Gastrocnemius medialis (tissue), 4 donors: ENCODE data around the gene DYNLL1. TPM values are rescaled to one million over a fixed set of nuclear protein-coding genes. Genes with fewer than 3 reads are reported as not detected.

Experiments used
- ATAC-seq, 2 donors: fragments of 150-250 bp; one replicate each; pipeline ENCODE4 v1.9.1; 2016
- DNase-seq, 2 donors: peaks; one replicate each; pipeline ENCODE4 v3.0.0-alpha.2; 2019
- H3K27ac ChIP-seq, 4 donors: fragments of 200-600 bp; sonication (generic); 1 replicate in 1 of 4; 2 replicates in 3 of 4; pipeline ENCODE4 v1.5.1; 2016 to 2018; ENCODE audit warnings: mild to moderate bottlenecking in 2 of 4, moderate library complexity in 1 of 4
- H3K27me3 ChIP-seq, 3 donors: fragments of 200-600 bp; sonication (generic) in 2 of 3; 1 replicate in 1 of 3; 2 replicates in 2 of 3; pipeline versions ENCODE4 v1.5.1 to v1.6.0; 2016 to 2019; ENCODE audit warnings: mild to moderate bottlenecking in 1 of 3, moderate library complexity in 1 of 3
- H3K36me3 ChIP-seq, 2 donors: fragments of 200-600 bp; sonication (generic) in 1 of 2; one replicate each; pipeline ENCODE4 v1.5.1; 2017 to 2018
- H3K4me1 ChIP-seq, 2 donors: fragments of 200-600 bp; sonication (generic) in 1 of 2; one replicate each; pipeline ENCODE4 v1.5.1; 2016 to 2017; ENCODE audit warnings: mild to moderate bottlenecking in 2 of 2
- H3K4me3 ChIP-seq, 4 donors: fragments of 200-600 bp; sonication (generic) in 3 of 4; 1 replicate in 1 of 4; 2 replicates in 3 of 4; pipeline ENCODE4 v1.5.1; 2016 to 2019; ENCODE audit warnings: mild to moderate bottlenecking in 2 of 4
- H3K9me3 ChIP-seq, 3 donors: fragments of 200-600 bp; sonication (generic) in 2 of 3; 1 replicate in 1 of 3; 2 replicates in 2 of 3; pipeline ENCODE4 v1.5.1; 2016 to 2019
- POLR2A ChIP-seq, 2 donors: fragments of 450-650 bp; IDR thresholded peaks; one replicate each; pipeline ENCODE4 v1.6.1; 2017; ENCODE audit warnings: antibody characterized with exemption in 2 of 2, mild to moderate bottlenecking in 2 of 2, moderate library complexity in 2 of 2
- in situ Hi-C, 4 donors: fragments of 200-750 bp; cut with MboI; loops; one replicate each; pipeline versions ENCODE4 v1.15.0 to v1.8.0; 2017; ENCODE audit warnings: low sequenced_read_pairs in 4 of 4
- intact Hi-C: fragments of 100-400 bp; cut with DNase I; formaldehyde crosslinking; loops from one replicate; pipeline ENCODE4 v1.15.1; 2023; ENCODE audit warnings: low total_unique reads
- total RNA-seq, 4 donors: library from RNA; depleted of rRNA; stranded (reverse); fragments of >200 nt; gene quantifications; one replicate each; pipeline versions ENCODE4 v1.1.0 to v1.2.3, GENCODE V29; 2016
- TF ChIP-seq, protein P1 (sequence below), 5 experiments: fragments of 450-650 bp in 3 of 5; fragments of 200-600 bp in 2 of 5; sonication (generic) in 2 of 5; IDR thresholded peaks in 4 of 5; conservative IDR thresholded peaks in 1 of 5; 1 replicate in 4 of 5; 2 replicates in 1 of 5; pipeline ENCODE4 v1.5.1; 2016 to 2019; ENCODE audit warnings: antibody characterized with exemption in 5 of 5, mild to moderate bottlenecking in 3 of 5, moderate library complexity in 3 of 5

The DYNLL1 gene
- total RNA-seq, 4 donors from 2014 or later, result 16.7 to 45.0 (median 32.6) TPM

DNA sequence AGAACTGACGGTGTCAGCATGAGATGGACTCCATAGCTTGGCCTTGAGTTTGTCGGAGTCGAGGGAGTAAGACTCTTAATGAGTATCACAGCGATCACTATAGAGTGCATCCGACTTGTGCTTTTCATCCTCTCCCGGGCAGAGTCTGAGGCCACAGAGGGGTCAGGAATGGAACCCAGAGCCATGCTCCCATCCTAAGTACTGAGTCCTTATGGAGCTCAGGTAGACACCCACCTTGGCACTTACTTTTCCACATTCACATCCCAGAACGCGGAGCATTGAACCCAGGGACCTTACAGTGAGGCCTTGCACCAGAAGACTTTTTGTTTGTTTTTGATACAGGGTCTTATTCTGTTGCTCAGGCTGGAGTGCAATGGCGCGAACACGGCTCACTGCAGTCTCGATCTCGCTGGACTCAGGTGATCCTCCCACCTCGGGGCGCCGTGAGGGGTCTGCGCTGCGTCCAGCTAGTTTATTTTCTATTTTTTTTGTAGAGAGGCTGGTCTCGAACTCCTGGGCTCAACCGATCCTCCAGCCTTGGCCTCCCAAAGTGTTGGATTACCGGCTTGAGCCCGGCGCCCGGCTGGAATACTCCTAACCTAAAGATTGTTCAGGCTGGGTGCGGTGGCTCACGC lies 25.6 kb upstream of the DYNLL1 start:
- Histone ChIP-seq H3K9me3 (no peaks in the 10 kb centered on the region), H3K36me3 (peaks cover 0 to 5% of the 10 kb centered on the region in 2 donors), H3K4me1 (peaks cover 15 to 32% of the 10 kb centered on the region in 2 donors), H3K4me3 (peak overlapping the region; percentile 82 to 99 (median 90)), H3K27me3 (no peaks in the 10 kb centered on the region), H3K27ac (peak overlapping the region; percentile 87 to 93 (median 90))
- intact Hi-C loops (no loop called here), in situ Hi-C loops (no loop called here)
- ATAC-seq (peak; percentile 29 to 51), DNase-seq (no peak)
- no peak for TF ChIP-seq POLR2A (IDR thresholded peaks at IDR 0.05)
- TF ChIP-seq, protein P1, sequence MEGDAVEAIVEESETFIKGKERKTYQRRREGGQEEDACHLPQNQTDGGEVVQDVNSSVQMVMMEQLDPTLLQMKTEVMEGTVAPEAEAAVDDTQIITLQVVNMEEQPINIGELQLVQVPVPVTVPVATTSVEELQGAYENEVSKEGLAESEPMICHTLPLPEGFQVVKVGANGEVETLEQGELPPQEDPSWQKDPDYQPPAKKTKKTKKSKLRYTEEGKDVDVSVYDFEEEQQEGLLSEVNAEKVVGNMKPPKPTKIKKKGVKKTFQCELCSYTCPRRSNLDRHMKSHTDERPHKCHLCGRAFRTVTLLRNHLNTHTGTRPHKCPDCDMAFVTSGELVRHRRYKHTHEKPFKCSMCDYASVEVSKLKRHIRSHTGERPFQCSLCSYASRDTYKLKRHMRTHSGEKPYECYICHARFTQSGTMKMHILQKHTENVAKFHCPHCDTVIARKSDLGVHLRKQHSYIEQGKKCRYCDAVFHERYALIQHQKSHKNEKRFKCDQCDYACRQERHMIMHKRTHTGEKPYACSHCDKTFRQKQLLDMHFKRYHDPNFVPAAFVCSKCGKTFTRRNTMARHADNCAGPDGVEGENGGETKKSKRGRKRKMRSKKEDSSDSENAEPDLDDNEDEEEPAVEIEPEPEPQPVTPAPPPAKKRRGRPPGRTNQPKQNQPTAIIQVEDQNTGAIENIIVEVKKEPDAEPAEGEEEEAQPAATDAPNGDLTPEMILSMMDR (IDR thresholded peaks at IDR 0.05 in 4 of 5, conservative IDR thresholded peaks at IDR 0.05 in 1 of 5), result no peak

DNA sequence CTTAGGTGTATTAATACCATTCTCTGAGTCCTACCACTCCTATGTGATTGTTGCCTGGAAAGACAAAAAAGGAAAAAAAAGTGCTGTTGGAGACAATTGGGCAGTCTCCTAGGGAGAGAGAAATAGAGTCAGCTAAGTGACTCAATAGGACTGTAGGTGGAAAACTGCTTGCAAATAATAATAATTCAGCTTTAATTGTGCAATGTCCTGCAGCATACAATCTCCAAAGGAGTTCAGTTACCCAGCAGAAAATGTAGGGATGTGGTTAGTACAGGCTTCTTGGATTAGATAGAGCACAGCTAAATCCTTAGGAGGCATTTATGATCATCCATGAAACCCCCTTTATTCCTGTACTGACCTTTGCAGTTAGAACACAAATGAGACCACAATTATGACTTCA lies 23.4 kb upstream of the DYNLL1 start:
- no peak for ATAC-seq
- in situ Hi-C loops, result no loop called here
- H3K4me3 ChIP-seq, result no peak overlapping the region
- TF ChIP-seq, protein P1 (IDR thresholded peaks at IDR 0.05 in 4 of 5, conservative IDR thresholded peaks at IDR 0.05 in 1 of 5), result no peak
- no peak for TF ChIP-seq POLR2A (IDR thresholded peaks at IDR 0.05)
- no peak for DNase-seq
- H3K27me3 ChIP-seq, result no peaks in the 10 kb centered on the region
- H3K4me1 ChIP-seq, result peaks cover 15 to 19% of the 10 kb centered on the region in 2 donors
- H3K9me3 ChIP-seq, result no peaks in the 10 kb centered on the region
- H3K27ac ChIP-seq, result no peak overlapping the region
- intact Hi-C loops, result no loop called here
- no peaks in the 10 kb centered on the region for H3K36me3 ChIP-seq

DNA sequence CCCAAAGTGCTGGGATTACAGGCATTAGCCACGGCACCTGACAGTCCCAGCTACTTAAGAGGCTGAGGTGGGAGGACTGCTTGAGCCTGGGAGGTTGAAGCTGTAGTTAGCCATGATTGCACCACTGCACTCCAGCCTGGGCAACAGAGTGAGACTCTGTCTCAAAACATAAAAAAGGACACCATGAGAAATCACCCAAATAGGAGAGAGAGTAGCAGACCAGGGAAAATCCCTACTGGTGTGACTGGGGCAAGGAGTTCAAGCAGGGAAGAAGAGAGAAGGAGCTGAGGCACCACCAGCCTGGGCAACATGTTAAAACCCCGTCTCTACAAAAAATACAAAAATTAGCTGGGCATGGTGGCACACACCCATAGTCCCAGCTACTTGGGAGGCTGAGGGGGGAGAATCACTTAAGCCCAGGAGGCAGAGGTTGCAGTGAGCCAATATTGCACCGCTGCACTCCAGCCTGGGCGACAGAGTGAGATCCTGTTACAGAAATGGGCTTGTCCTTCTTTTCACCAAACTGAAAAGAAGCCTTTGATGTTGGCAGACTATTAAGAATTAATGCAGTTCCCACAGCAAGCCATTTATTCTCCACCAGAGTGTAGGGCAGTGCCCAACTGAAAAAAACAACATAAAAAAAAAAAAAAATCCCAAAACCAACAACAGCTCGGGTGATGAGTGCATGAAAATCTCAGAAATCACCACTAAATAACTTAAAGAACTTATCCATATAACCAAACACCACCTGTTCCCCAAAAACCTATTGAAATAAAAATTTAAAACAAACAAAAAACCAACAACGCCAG lies 21.9 kb upstream of the DYNLL1 start:
- H3K36me3 ChIP-seq, result no peaks in the 10 kb centered on the region
- H3K9me3 ChIP-seq, result no peaks in the 10 kb centered on the region
- ATAC-seq (no peak), DNase-seq (no peak)
- intact Hi-C loops, result no loop called here
- no peak overlapping the region for H3K27ac ChIP-seq
- H3K27me3 ChIP-seq, result no peaks in the 10 kb centered on the region
- in situ Hi-C loops, result no loop called here
- no peak overlapping the region for H3K4me3 ChIP-seq
- peaks cover 7 to 19% of the 10 kb centered on the region in 2 donors for H3K4me1 ChIP-seq
- TF ChIP-seq POLR2A (IDR thresholded peaks at IDR 0.05), result no peak
- TF ChIP-seq, protein P1 (IDR thresholded peaks at IDR 0.05 in 4 of 5, conservative IDR thresholded peaks at IDR 0.05 in 1 of 5), result no peak

DNA sequence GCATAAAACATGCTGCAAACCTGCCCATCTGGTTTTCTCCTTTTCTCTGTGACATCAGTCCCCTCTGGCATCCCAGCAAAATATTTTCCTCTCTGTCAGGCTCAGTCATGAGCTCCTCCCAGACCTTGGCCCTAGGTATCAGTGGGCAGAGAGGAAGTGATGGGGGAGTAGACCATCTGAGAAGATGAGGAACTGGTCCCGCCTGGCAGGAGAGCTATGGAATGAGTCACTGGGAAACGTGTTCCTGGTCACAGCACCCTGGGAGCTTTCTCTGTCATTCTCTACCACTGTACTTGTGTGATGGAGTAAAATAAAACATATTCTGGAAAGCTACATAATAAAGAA lies 21.3 kb upstream of the DYNLL1 start:
- DNase-seq, result no peak
- intact Hi-C loops, result no loop called here
- no peak for ATAC-seq
- TF ChIP-seq, protein P1 (IDR thresholded peaks at IDR 0.05 in 4 of 5, conservative IDR thresholded peaks at IDR 0.05 in 1 of 5), result no peak
- TF ChIP-seq POLR2A (IDR thresholded peaks at IDR 0.05), result no peak
- Histone ChIP-seq H3K27me3 (no peaks in the 10 kb centered on the region), H3K36me3 (no peaks in the 10 kb centered on the region), H3K4me1 (peaks cover 7 to 19% of the 10 kb centered on the region in 2 donors), H3K4me3 (no peak overlapping the region), H3K9me3 (no peaks in the 10 kb centered on the region), H3K27ac (no peak overlapping the region)
- in situ Hi-C loops, result no loop called here
